ENCODE data around the gene PDZD2.

GRCh38 chr5:31702712-31703111 lies 63.8 kb downstream of the PDZD2 start:
- TF ChIP-seq CTCF (conservative IDR thresholded peaks at IDR 0.05), result no peak
- no peak for TF ChIP-seq EZH2 (IDR thresholded peaks at IDR 0.05; ENCODE audit: low read depth)

Measured in PC-9 (cell line).